Activated CD8-positive, alpha-beta memory T cell treated with anti-CD3 and anti-CD28 coated beads, Interleukin-2, amount 10 ng/mL, durations not matched to agents 7 days and 5 days (primary cell): ENCODE results near the gene AAK1. TPM values are rescaled to one million over a fixed set of nuclear protein-coding genes. Genes with fewer than 3 reads are reported as not detected.
A peak's percentile ranks its signal among the peaks of the same experiment; 100 is the strongest.
"Not testable (repeated sequence)": the region's sequence is repeated elsewhere in the genome, so short reads cannot be mapped to it uniquely, and the experiment has no call there.

Source experiments
- ATAC-seq: fragments of 150-1000 bp; cut with Tn5 transposase; one replicate; pipeline ENCODE4 v1.10.0; 2021; ENCODE audit warnings: moderate library complexity
- CTCF ChIA-PET: fragments of 350-600 bp; sonication (Branson Sonifier 250); formaldehyde crosslinking; loops from one replicate; lab custom pipeline; 2021; ENCODE audit warnings: antibody characterized with exemption; lab: Charles Lee
- DNase-seq: peaks from one replicate; pipeline ENCODE4 v3.0.0-alpha.2; 2020
- H3K27ac Mint-ChIP-seq: one replicate; pipeline ENCODE4 v1.8.0; 2021; ENCODE audit warnings: mild to moderate bottlenecking, mixed read lengths
- H3K27me3 Mint-ChIP-seq: one replicate; pipeline ENCODE4 v1.8.0; 2021; ENCODE audit warnings: mixed read lengths
- H3K36me3 Mint-ChIP-seq: one replicate; pipeline ENCODE4 v1.8.0; 2021; ENCODE audit warnings: mild to moderate bottlenecking, mixed read lengths
- H3K4me1 Mint-ChIP-seq: one replicate; pipeline ENCODE4 v1.8.0; 2021; ENCODE audit warnings: mixed read lengths
- H3K4me3 Mint-ChIP-seq: one replicate; pipeline ENCODE4 v1.8.0; 2021; ENCODE audit warnings: mild to moderate bottlenecking, moderate library complexity, mixed read lengths
- H3K9me3 Mint-ChIP-seq: one replicate; pipeline ENCODE4 v1.8.0; 2022; ENCODE audit warnings: low read depth, mixed read lengths
- total RNA-seq, 2 experiments: library from RNA; stranded (reverse); gene quantifications; one replicate each; pipeline ENCODE4 v1.2.3, GENCODE V29; 2021

The AAK1 gene
- total RNA-seq, 2 experiments from 2014 or later: 94.0 to 99.5 TPM

- peaks cover 76% of the 10 kb centered on the region for H3K4me1 Mint-ChIP-seq
- DNase-seq (no peak), ATAC-seq (no peak)
- H3K4me3 Mint-ChIP-seq: peak overlapping the region; percentile 57
- H3K36me3 Mint-ChIP-seq: peaks cover 10% of the 10 kb centered on the region
- H3K9me3 Mint-ChIP-seq: no peaks in the 10 kb centered on the region
- CTCF ChIA-PET: interaction anchor here (1.2 to 1.9 kb wide), 6 partner anchors 13 to 131 kb away, joined by 3 to 9 read pairs (median 6); no protein-coding TSS in a partner anchor
- no peaks in the 10 kb centered on the region for H3K27me3 Mint-ChIP-seq
- H3K27ac Mint-ChIP-seq: peak overlapping the region; percentile 78
Observed at GRCh38 chr2:69583321-69583833, 60.2 kb downstream of the AAK1 start.

- CTCF ChIA-PET: interaction anchor here (1.2 to 1.9 kb wide), 6 partner anchors 14 to 132 kb away, joined by 3 to 9 read pairs (median 6); no protein-coding TSS in a partner anchor
- ATAC-seq (peak; percentile 53), DNase-seq (no peak)
- peaks cover 74% of the 10 kb centered on the region for H3K4me1 Mint-ChIP-seq
- H3K36me3 Mint-ChIP-seq: peaks cover 10% of the 10 kb centered on the region
- peak overlapping the region; percentile 57 for H3K4me3 Mint-ChIP-seq
- peak overlapping the region; percentile 78 for H3K27ac Mint-ChIP-seq
- no peaks in the 10 kb centered on the region for H3K27me3 Mint-ChIP-seq
- no peaks in the 10 kb centered on the region for H3K9me3 Mint-ChIP-seq
Observed at GRCh38 chr2:69582582-69583176, 60.9 kb downstream of the AAK1 start.

GRCh38 chr2:69581774-69582581 lies 61.6 kb downstream of the AAK1 start:
- CTCF ChIA-PET: interaction anchor here (1.2 to 3.4 kb wide), 7 partner anchors 15 to 206 kb away, joined by 3 to 20 read pairs (median 6); no protein-coding TSS in a partner anchor
- Mint-ChIP-seq H3K36me3 (peaks cover 10% of the 10 kb centered on the region), H3K4me3 (peak overlapping the region; percentile 57), H3K9me3 (no peaks in the 10 kb centered on the region), H3K27ac (peak overlapping the region; percentile 78), H3K4me1 (peaks cover 74% of the 10 kb centered on the region), H3K27me3 (no peaks in the 10 kb centered on the region)
- DNase-seq (peak; percentile 60), ATAC-seq (peak; percentile 43)

- CTCF ChIA-PET: interaction anchor here (0.7 to 3.4 kb wide), 5 partner anchors 12 to 205 kb away, joined by 3 to 20 read pairs (median 3); no protein-coding TSS in a partner anchor
- Mint-ChIP-seq H3K27ac (no peak overlapping the region), H3K4me3 (no peak overlapping the region), H3K4me1 (peaks cover 68% of the 10 kb centered on the region), H3K27me3 (no peaks in the 10 kb centered on the region), H3K9me3 (no peaks in the 10 kb centered on the region), H3K36me3 (peaks cover 10% of the 10 kb centered on the region)
- no peak for ATAC-seq
- no peak for DNase-seq
Observed at GRCh38 chr2:69580486-69580885, 63.1 kb downstream of the AAK1 start.

- no peak overlapping the region for H3K27ac Mint-ChIP-seq
- DNase-seq: no peak
- H3K4me1 Mint-ChIP-seq: peaks cover 61% of the 10 kb centered on the region
- H3K36me3 Mint-ChIP-seq: peaks cover 7% of the 10 kb centered on the region
- no peaks in the 10 kb centered on the region for H3K9me3 Mint-ChIP-seq
- ATAC-seq: no peak
- no peaks in the 10 kb centered on the region for H3K27me3 Mint-ChIP-seq
- CTCF ChIA-PET: interaction anchor here (3.4 kb wide), 1 partner anchor 14 kb away, joined by 20 read pairs; no protein-coding TSS in a partner anchor
- no peak overlapping the region for H3K4me3 Mint-ChIP-seq
Observed at GRCh38 chr2:69579536-69579935, 64.0 kb downstream of the AAK1 start.

- Mint-ChIP-seq H3K9me3 (no peaks in the 10 kb centered on the region), H3K27me3 (no peaks in the 10 kb centered on the region), H3K4me3 (no peak overlapping the region), H3K36me3 (peaks cover 11% of the 10 kb centered on the region), H3K4me1 (peaks cover 51% of the 10 kb centered on the region), H3K27ac (no peak overlapping the region)
- DNase-seq (no peak), ATAC-seq (no peak)
- CTCF ChIA-PET: interaction anchor here (0.7 to 3.5 kb wide), 3 partner anchors 13 to 147 kb away, joined by 3 to 18 read pairs (median 3); no protein-coding TSS in a partner anchor
Observed at GRCh38 chr2:69578198-69578540, 65.4 kb downstream of the AAK1 start.

GRCh38 chr2:69577467-69578197 lies 65.9 kb downstream of the AAK1 start:
- Mint-ChIP-seq H3K4me3 (no peak overlapping the region), H3K27ac (no peak overlapping the region), H3K9me3 (no peaks in the 10 kb centered on the region), H3K36me3 (peaks cover 11% of the 10 kb centered on the region), H3K4me1 (peaks cover 51% of the 10 kb centered on the region), H3K27me3 (no peaks in the 10 kb centered on the region)
- no peak for ATAC-seq
- no peak for DNase-seq
- CTCF ChIA-PET: interaction anchor here (1.4 to 3.5 kb wide), 2 partner anchors 12 to 147 kb away, joined by 3 to 18 read pairs; no protein-coding TSS in a partner anchor

GRCh38 chr2:69576880-69577279 lies 66.7 kb downstream of the AAK1 start:
- ATAC-seq (no peak), DNase-seq (no peak)
- Mint-ChIP-seq H3K4me3 (no peak overlapping the region), H3K4me1 (peaks cover 47% of the 10 kb centered on the region), H3K27me3 (no peaks in the 10 kb centered on the region), H3K27ac (no peak overlapping the region), H3K36me3 (peaks cover 9% of the 10 kb centered on the region), H3K9me3 (no peaks in the 10 kb centered on the region)
- CTCF ChIA-PET: interaction anchor here (3.5 kb wide), 1 partner anchor 12 kb away, joined by 18 read pairs; no protein-coding TSS in a partner anchor

GRCh38 chr2:69575926-69576325 lies 67.6 kb downstream of the AAK1 start:
- CTCF ChIA-PET: interaction anchor here (3.5 kb wide), 1 partner anchor 11 kb away, joined by 18 read pairs; no protein-coding TSS in a partner anchor

GRCh38 chr2:69575371-69575770 lies 68.2 kb downstream of the AAK1 start:
- ATAC-seq: not testable (repeated sequence)

More at GRCh38 chr2:69575926-69576325, 67.6 kb downstream of the AAK1 start:
- Mint-ChIP-seq H3K4me3 (no peak overlapping the region), H3K4me1 (peaks cover 51% of the 10 kb centered on the region), H3K27me3 (no peaks in the 10 kb centered on the region), H3K36me3 (peaks cover 13% of the 10 kb centered on the region), H3K27ac (no peak overlapping the region), H3K9me3 (no peaks in the 10 kb centered on the region)
- DNase-seq: no peak
- ATAC-seq: no peak

GRCh38 chr2:69572641-69573040 lies 70.9 kb downstream of the AAK1 start:
- H3K27ac Mint-ChIP-seq: no peak overlapping the region
- DNase-seq: no peak
- ATAC-seq: no peak
- peaks cover 11% of the 10 kb centered on the region for H3K36me3 Mint-ChIP-seq
- CTCF ChIA-PET: interaction anchor here (1.3 to 2.5 kb wide), 4 partner anchors 8 to 152 kb away, joined by 3 to 30 read pairs (median 5); no protein-coding TSS in a partner anchor
- peaks cover 40% of the 10 kb centered on the region for H3K4me1 Mint-ChIP-seq
- H3K4me3 Mint-ChIP-seq: no peak overlapping the region
- H3K9me3 Mint-ChIP-seq: no peaks in the 10 kb centered on the region
- H3K27me3 Mint-ChIP-seq: no peaks in the 10 kb centered on the region

More at GRCh38 chr2:69575371-69575770, 68.2 kb downstream of the AAK1 start:
- not testable (repeated sequence) for H3K4me3 Mint-ChIP-seq, H3K27me3 Mint-ChIP-seq, H3K27ac Mint-ChIP-seq, DNase-seq, H3K9me3 Mint-ChIP-seq
- peaks cover 13% of the 10 kb centered on the region for H3K36me3 Mint-ChIP-seq
- peaks cover 52% of the 10 kb centered on the region for H3K4me1 Mint-ChIP-seq
- CTCF ChIA-PET: interaction anchor here (3.5 kb wide), 1 partner anchor 10 kb away, joined by 18 read pairs; no protein-coding TSS in a partner anchor

- Mint-ChIP-seq H3K9me3 (no peaks in the 10 kb centered on the region), H3K27me3 (no peaks in the 10 kb centered on the region), H3K4me1 (peaks cover 47% of the 10 kb centered on the region), H3K4me3 (no peak overlapping the region), H3K27ac (no peak overlapping the region), H3K36me3 (peaks cover 11% of the 10 kb centered on the region)
- CTCF ChIA-PET: interaction anchor here (0.8 kb wide), 1 partner anchor 145 kb away, joined by 3 read pairs; no protein-coding TSS in a partner anchor
- DNase-seq (no peak), ATAC-seq (no peak)
Observed at GRCh38 chr2:69571189-69571588, 72.3 kb downstream of the AAK1 start.
